Body of pancreas (tissue), 4 donors: ENCODE results near the gene MFSD12.

Experiments
- CTCF ChIP-seq, 7 experiments: fragments of 450-650 bp in 4 of 7; fragments of 200-600 bp in 3 of 7; sonication (generic) in 3 of 7; IDR thresholded peaks; one replicate each; pipeline ENCODE4 v1.5.1; 2016 to 2019; ENCODE audit warnings: antibody characterized with exemption in 7 of 7
- POLR2A ChIP-seq, 3 donors: fragments of 450-650 bp; IDR thresholded peaks; one replicate each; pipeline ENCODE4 v1.6.1; 2016; ENCODE audit warnings: antibody characterized with exemption in 3 of 3, mild to moderate bottlenecking in 2 of 3

- TF ChIP-seq CTCF (IDR thresholded peaks at IDR 0.05) (no peak), POLR2A (IDR thresholded peaks at IDR 0.05) (peak in 1 of 3 donors; percentile 14)
Observed at GRCh38 chr19:3537438-3538240, 19.7 kb downstream of the MFSD12 start.
